ENCODE results near the gene SERPINB6.

DNA sequence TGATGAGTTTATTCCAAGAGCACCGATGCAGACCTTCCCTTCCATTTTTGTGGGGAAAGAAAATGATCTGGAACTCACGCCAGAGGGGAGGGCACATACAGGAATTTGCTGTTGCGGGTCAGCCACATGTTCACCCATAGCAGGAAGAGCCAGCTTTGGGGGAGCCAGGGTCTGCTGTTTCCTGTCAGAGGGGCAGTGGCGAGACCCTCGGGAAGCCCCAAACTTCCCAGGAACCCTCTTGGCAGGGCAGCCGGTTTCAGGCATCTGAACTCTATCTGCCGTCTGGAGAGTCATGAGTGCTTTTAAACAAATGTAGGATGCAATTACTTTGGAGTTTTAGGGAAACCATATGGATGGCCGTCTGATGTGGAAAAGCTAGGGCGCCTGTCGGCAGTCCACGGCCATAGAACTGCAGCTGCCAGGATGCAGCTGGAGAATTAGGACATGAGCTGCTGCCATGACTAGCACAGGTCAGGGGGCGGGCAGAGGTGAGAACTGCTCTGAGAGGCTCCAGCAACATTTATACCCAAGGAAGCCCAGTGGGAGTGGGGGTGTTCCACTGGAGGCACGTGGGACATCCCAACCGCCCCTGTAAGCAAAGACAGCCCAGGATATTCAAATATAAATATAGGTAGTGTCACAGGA is 53.4 kb downstream of the SERPINB6 start:
- TF ChIP-seq, protein P1, sequence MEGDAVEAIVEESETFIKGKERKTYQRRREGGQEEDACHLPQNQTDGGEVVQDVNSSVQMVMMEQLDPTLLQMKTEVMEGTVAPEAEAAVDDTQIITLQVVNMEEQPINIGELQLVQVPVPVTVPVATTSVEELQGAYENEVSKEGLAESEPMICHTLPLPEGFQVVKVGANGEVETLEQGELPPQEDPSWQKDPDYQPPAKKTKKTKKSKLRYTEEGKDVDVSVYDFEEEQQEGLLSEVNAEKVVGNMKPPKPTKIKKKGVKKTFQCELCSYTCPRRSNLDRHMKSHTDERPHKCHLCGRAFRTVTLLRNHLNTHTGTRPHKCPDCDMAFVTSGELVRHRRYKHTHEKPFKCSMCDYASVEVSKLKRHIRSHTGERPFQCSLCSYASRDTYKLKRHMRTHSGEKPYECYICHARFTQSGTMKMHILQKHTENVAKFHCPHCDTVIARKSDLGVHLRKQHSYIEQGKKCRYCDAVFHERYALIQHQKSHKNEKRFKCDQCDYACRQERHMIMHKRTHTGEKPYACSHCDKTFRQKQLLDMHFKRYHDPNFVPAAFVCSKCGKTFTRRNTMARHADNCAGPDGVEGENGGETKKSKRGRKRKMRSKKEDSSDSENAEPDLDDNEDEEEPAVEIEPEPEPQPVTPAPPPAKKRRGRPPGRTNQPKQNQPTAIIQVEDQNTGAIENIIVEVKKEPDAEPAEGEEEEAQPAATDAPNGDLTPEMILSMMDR (conservative IDR thresholded peaks at IDR 0.05) = no peak
- no peak for TF ChIP-seq ZFX (IDR thresholded peaks at IDR 0.05)
